Endothelial cell of umbilical vein (primary cell): ENCODE data around the gene POLN.

Experiments used
- CTCF ChIP-seq, 2 donors: IDR thresholded peaks; 1 replicate in 1 of 2; 2 replicates in 1 of 2; pipeline ENCODE4 v1.5.1; 2011; ENCODE audit warnings: low read length in 2 of 2, mild to moderate bottlenecking in 2 of 2, moderate library complexity in 2 of 2, control low read depth in 1 of 2, inconsistent platforms in 1 of 2, low read depth in 1 of 2; ENCODE audit not compliant: insufficient read depth in 1 of 2; ENCODE audit errors: extremely low read depth in 1 of 2
- EZH2 ChIP-seq: IDR thresholded peaks from 2 replicates; pipeline ENCODE4 v1.6.1; 2012; ENCODE audit warnings: borderline replicate concordance, low read depth, mild to moderate bottlenecking, moderate library complexity, low read length, inconsistent platforms; ENCODE audit not compliant: severe bottlenecking
- FOS ChIP-seq: IDR thresholded peaks from 2 replicates; pipeline ENCODE4 v1.6.1; 2011; ENCODE audit warnings: mild to moderate bottlenecking, low read length, moderate library complexity, borderline replicate concordance; ENCODE audit not compliant: insufficient read depth
- GATA2 ChIP-seq: IDR thresholded peaks from 2 replicates; pipeline ENCODE4 v1.7.0; 2011; ENCODE audit warnings: low read depth, mild to moderate bottlenecking, moderate library complexity, mixed read lengths, low read length; ENCODE audit not compliant: insufficient read length, insufficient read depth
- MAX ChIP-seq: IDR thresholded peaks from 2 replicates; pipeline ENCODE4 v1.6.1; 2011; ENCODE audit not compliant: insufficient read depth, insufficient read length
- MYC ChIP-seq: IDR thresholded peaks from one replicate; pipeline ENCODE4 v1.6.1; 2011; ENCODE audit warnings: mild to moderate bottlenecking, low read depth, low read length
- POLR2A ChIP-seq: IDR thresholded peaks from 2 replicates; pipeline ENCODE4 v1.6.1; 2012; ENCODE audit warnings: low read depth, mild to moderate bottlenecking, control low read depth, low read length
- POLR2AphosphoS5 ChIP-seq: IDR thresholded peaks from 2 replicates; pipeline ENCODE4 v1.6.1; 2012; ENCODE audit warnings: low read depth, mild to moderate bottlenecking, control low read depth, low read length, moderate library complexity; ENCODE audit not compliant: insufficient read depth

GRCh38 chr4:2180410-2180809 lies 61.5 kb downstream of the POLN start:
- TF ChIP-seq CTCF (IDR thresholded peaks at IDR 0.05; ENCODE audit: extremely low read depth in 1 of 2, insufficient read depth in 1 of 2, low read depth in 1 of 2, low read length in 2 of 2) (no peak), MAX (no peak), EZH2 (no peak), POLR2AphosphoS5 (no peak), MYC (no peak), FOS (no peak), POLR2A (no peak), GATA2 (no peak)
